ENCODE results near the gene KCNN4. TPM values are rescaled to one million over a fixed set of nuclear protein-coding genes. Genes with fewer than 3 reads are reported as not detected.

Gene KCNN4
- total RNA-seq, 8 experiments from 2014 or later, result 0.11 to 7.4 (median 0.58) TPM

GRCh38 chr19:43790587-43790986 is 9.8 kb upstream of the KCNN4 start:
- no peak overlapping the region for H3K27ac ChIP-seq
- ATAC-seq (replicated peaks in 6 of 8), result no peak
- no peaks in the 10 kb centered on the region for H3K4me1 ChIP-seq (replicated peaks in 1 of 2)
- in situ Hi-C loops (cut with MboI; ENCODE audit: low pct_unique_long_range_greater_than_20kb in 2 of 9, low sequenced_read_pairs in 9 of 9, unreplicated experiment in 9 of 9), result loop anchor here in 1 of 9 experiments (25.0 kb wide), 1 partner anchor 353 kb away; no protein-coding TSS in a partner anchor
- WGBS, 10 experiments, result 0 to 50% (median 17%) methylated on average over 1 to 2 of the region's 3 CpGs; no CpG with 5 or more reads in 3 of the 10 experiments
- no peak overlapping the region for H3K4me3 ChIP-seq

- 0 to 50% (median 0%) methylated on average over 1 to 3 of the region's 3 CpGs; no CpG with 5 or more reads in 1 of the 10 experiments for WGBS, 10 experiments
- Histone ChIP-seq H3K4me1 (replicated peaks in 1 of 2) (no peaks in the 10 kb centered on the region), H3K27ac (no peak overlapping the region), H3K4me3 (no peak overlapping the region)
- in situ Hi-C loops (cut with MboI; ENCODE audit: low pct_unique_long_range_greater_than_20kb in 2 of 9, low sequenced_read_pairs in 9 of 9, unreplicated experiment in 9 of 9), result loop anchor here in 1 of 9 experiments (25.0 kb wide), 1 partner anchor 352 kb away; no protein-coding TSS in a partner anchor
- peak in 3 of 8 experiments; percentile 15 to 44 (median 22) for ATAC-seq (replicated peaks in 6 of 8)
These were observed 8.3 kb upstream of the KCNN4 start for GRCh38 chr19:43789029-43789428.

- Histone ChIP-seq H3K4me1 (replicated peaks in 1 of 2) (no peaks in the 10 kb centered on the region), H3K4me3 (no peak overlapping the region), H3K27ac (no peak overlapping the region)
- WGBS, 10 experiments, result 0 to 50% (median 20%) methylated on average over 1 of the region's 1 CpG; no CpG with 5 or more reads in 5 of the 10 experiments
- no peak for ATAC-seq (replicated peaks in 6 of 8)
- in situ Hi-C loops (cut with MboI; ENCODE audit: low pct_unique_long_range_greater_than_20kb in 2 of 9, low sequenced_read_pairs in 9 of 9, unreplicated experiment in 9 of 9), result loop anchor here in 1 of 9 experiments (25.0 kb wide), 1 partner anchor 349 kb away; no protein-coding TSS in a partner anchor
These were observed 5.9 kb upstream of the KCNN4 start for GRCh38 chr19:43786665-43787064.

- WGBS, 10 experiments, result 0 to 7% (median 1%) methylated on average over 2 to 3 of the region's 10 CpGs; no CpG with 5 or more reads in 2 of the 10 experiments
- Histone ChIP-seq H3K4me1 (replicated peaks in 1 of 2) (no peaks in the 10 kb centered on the region), H3K27ac (no peak overlapping the region), H3K4me3 (no peak overlapping the region)
- peak; percentile 17 to 85 (median 74) for ATAC-seq (replicated peaks in 6 of 8)
- in situ Hi-C loops (cut with MboI; ENCODE audit: low pct_unique_long_range_greater_than_20kb in 2 of 9, low sequenced_read_pairs in 9 of 9, unreplicated experiment in 9 of 9), result loop anchor here in 1 of 9 experiments (25.0 kb wide), 1 partner anchor 348 kb away; no protein-coding TSS in a partner anchor
These were observed 4.4 kb upstream of the KCNN4 start for GRCh38 chr19:43784981-43785808.

- H3K27ac ChIP-seq, result no peak overlapping the region
- ATAC-seq (replicated peaks in 6 of 8), result peak; percentile 55 to 84 (median 74)
- no peaks in the 10 kb centered on the region for H3K4me1 ChIP-seq (replicated peaks in 1 of 2)
- in situ Hi-C loops (cut with MboI; ENCODE audit: low pct_unique_long_range_greater_than_20kb in 2 of 9, low sequenced_read_pairs in 9 of 9, unreplicated experiment in 9 of 9), result loop anchor here in 1 of 9 experiments (25.0 kb wide), 1 partner anchor 347 kb away; no protein-coding TSS in a partner anchor
- H3K4me3 ChIP-seq, result no peak overlapping the region
- 40 to 100% (median 65%) methylated on average over 1 to 4 of the region's 4 CpGs; no CpG with 5 or more reads in 2 of the 10 experiments for WGBS, 10 experiments
These were observed 3.6 kb upstream of the KCNN4 start for GRCh38 chr19:43784241-43784980.

GRCh38 chr19:43783636-43784035 is 2.9 kb upstream of the KCNN4 start:
- no peaks in the 10 kb centered on the region for H3K4me1 ChIP-seq (replicated peaks in 1 of 2)
- H3K4me3 ChIP-seq, result no peak overlapping the region
- ATAC-seq (replicated peaks in 6 of 8), result no peak
- 80 to 100% (median 91%) methylated on average over 1 to 8 of the region's 8 CpGs; no CpG with 5 or more reads in 1 of the 10 experiments for WGBS, 10 experiments
- H3K27ac ChIP-seq, result no peak overlapping the region
- in situ Hi-C loops (cut with MboI; ENCODE audit: low pct_unique_long_range_greater_than_20kb in 2 of 9, low sequenced_read_pairs in 9 of 9, unreplicated experiment in 9 of 9), result loop anchor here in 1 of 9 experiments (25.0 kb wide), 1 partner anchor 346 kb away; no protein-coding TSS in a partner anchor

- Histone ChIP-seq H3K4me1 (replicated peaks in 1 of 2) (peaks cover 0 to 4% of the 10 kb centered on the region in 2 donors), H3K27ac (no peak overlapping the region), H3K4me3 (no peak overlapping the region)
- 44 to 100% (median 87%) methylated on average over 1 to 9 of the region's 24 CpGs; no CpG with 5 or more reads in 5 of the 10 experiments for WGBS, 10 experiments
- in situ Hi-C loops (cut with MboI; ENCODE audit: low pct_unique_long_range_greater_than_20kb in 2 of 9, low sequenced_read_pairs in 9 of 9, unreplicated experiment in 9 of 9), result loop anchor here in 1 of 9 experiments (25.0 kb wide), 1 partner anchor 345 kb away; no protein-coding TSS in a partner anchor
- ATAC-seq (replicated peaks in 6 of 8), result peak in 2 of 8 experiments; percentile 6 to 9
These were observed 2.0 kb upstream of the KCNN4 start for GRCh38 chr19:43782689-43783231.

GRCh38 chr19:43782311-43782660 is 1.5 kb upstream of the KCNN4 start:
- no peak overlapping the region for H3K27ac ChIP-seq
- in situ Hi-C loops (cut with MboI; ENCODE audit: low pct_unique_long_range_greater_than_20kb in 2 of 9, low sequenced_read_pairs in 9 of 9, unreplicated experiment in 9 of 9), result loop anchor here in 1 of 9 experiments (25.0 kb wide), 1 partner anchor 345 kb away; no protein-coding TSS in a partner anchor
- 0 to 83% (median 51%) methylated on average over 1 to 5 of the region's 8 CpGs; no CpG with 5 or more reads in 4 of the 10 experiments for WGBS, 10 experiments
- ATAC-seq (replicated peaks in 6 of 8), result no peak
- H3K4me3 ChIP-seq, result no peak overlapping the region
- H3K4me1 ChIP-seq (replicated peaks in 1 of 2), result peaks cover 0 to 8% of the 10 kb centered on the region in 2 donors

GRCh38 chr19:43781630-43782310 is 997 bp upstream of the KCNN4 start:
- H3K4me1 ChIP-seq (replicated peaks in 1 of 2), result peaks cover 0 to 8% of the 10 kb centered on the region in 2 donors
- no peak overlapping the region for H3K4me3 ChIP-seq
- in situ Hi-C loops (cut with MboI; ENCODE audit: low pct_unique_long_range_greater_than_20kb in 2 of 9, low sequenced_read_pairs in 9 of 9, unreplicated experiment in 9 of 9), result loop anchor here in 1 of 9 experiments (25.0 kb wide), 1 partner anchor 344 kb away; no protein-coding TSS in a partner anchor
- no peak overlapping the region for H3K27ac ChIP-seq
- 17 to 100% (median 92%) methylated on average over 1 to 12 of the region's 14 CpGs; no CpG with 5 or more reads in 2 of the 10 experiments for WGBS, 10 experiments
- ATAC-seq (replicated peaks in 6 of 8), result no peak

GRCh38 chr19:43779820-43780219 is 953 bp downstream of the KCNN4 start:
- in situ Hi-C loops (cut with MboI; ENCODE audit: low pct_unique_long_range_greater_than_20kb in 2 of 9, low sequenced_read_pairs in 9 of 9, unreplicated experiment in 9 of 9), result loop anchor here in 1 of 9 experiments (25.0 kb wide), 1 partner anchor 343 kb away; no protein-coding TSS in a partner anchor
- WGBS, 10 experiments, result 0 to 100% (median 20%) methylated on average over 1 to 2 of the region's 3 CpGs; no CpG with 5 or more reads in 5 of the 10 experiments

GRCh38 chr19:43779147-43779819 is 1.5 kb downstream of the KCNN4 start:
- Histone ChIP-seq H3K4me1 (replicated peaks in 1 of 2) (peaks cover 0 to 15% of the 10 kb centered on the region in 2 donors), H3K27ac (no peak overlapping the region), H3K4me3 (no peak overlapping the region)
- in situ Hi-C loops (cut with MboI; ENCODE audit: low pct_unique_long_range_greater_than_20kb in 2 of 9, low sequenced_read_pairs in 9 of 9, unreplicated experiment in 9 of 9), result loop anchor here in 1 of 9 experiments (25.0 kb wide), 1 partner anchor 342 kb away; no protein-coding TSS in a partner anchor
- ATAC-seq (replicated peaks in 6 of 8), result no peak
- WGBS, 10 experiments, result 17 to 100% (median 73%) methylated on average over 1 to 11 of the region's 16 CpGs; no CpG with 5 or more reads in 4 of the 10 experiments

More at GRCh38 chr19:43779820-43780219, 953 bp downstream of the KCNN4 start:
- ATAC-seq (replicated peaks in 6 of 8), result no peak
- Histone ChIP-seq H3K27ac (no peak overlapping the region), H3K4me1 (replicated peaks in 1 of 2) (peaks cover 0 to 11% of the 10 kb centered on the region in 2 donors), H3K4me3 (no peak overlapping the region)
